MM.1S (cell line): ENCODE data around the gene PDSS2.

Experiments
- DNase-seq: peaks from one replicate; pipeline ENCODE4 v3.0.0-alpha.2; 2015
- H2AFZ ChIP-seq: fragments of 300-600 bp; sonication (generic); 2 replicates; pipeline ENCODE4 v1.6.0; 2016; ENCODE audit warnings: antibody characterized with exemption, low read length
- H3F3A ChIP-seq: fragments of 300-600 bp; sonication (generic); 2 replicates; pipeline ENCODE4 v1.6.1; 2016; ENCODE audit warnings: mild to moderate bottlenecking, antibody characterized with exemption, low read length, moderate library complexity, mixed read lengths; ENCODE audit not compliant: insufficient read depth
- H3K27ac ChIP-seq: fragments of 300-600 bp; sonication (generic); 2 replicates; pipeline ENCODE4 v1.5.1; 2016; ENCODE audit warnings: mild to moderate bottlenecking, low read length
- H3K27me3 ChIP-seq: fragments of 300-600 bp; sonication (generic); replicated peaks from 2 replicates; pipeline ENCODE4 v1.6.0; 2016; ENCODE audit warnings: low read length; ENCODE audit not compliant: insufficient read depth
- H3K36me3 ChIP-seq: fragments of 300-600 bp; sonication (generic); replicated peaks from 2 replicates; pipeline ENCODE4 v1.6.1; 2016; ENCODE audit warnings: mild to moderate bottlenecking, low read length, mixed read lengths; ENCODE audit not compliant: insufficient read depth
- H3K4me1 ChIP-seq: fragments of 300-600 bp; sonication (generic); 2 replicates; pipeline ENCODE4 v1.6.1; 2016; ENCODE audit warnings: low read length, mixed read lengths
- H3K4me2 ChIP-seq: fragments of 300-600 bp; sonication (generic); 2 replicates; pipeline ENCODE4 v1.6.0; 2016; ENCODE audit warnings: low read depth, low read length
- H3K4me3 ChIP-seq: fragments of 300-600 bp; sonication (generic); 2 replicates; pipeline ENCODE4 v1.5.1; 2016; ENCODE audit warnings: low read length, mixed read lengths
- H3K79me2 ChIP-seq: fragments of 300-600 bp; sonication (generic); 2 replicates; pipeline ENCODE4 v1.6.1; 2016; ENCODE audit warnings: mixed run types, low read length, mixed read lengths
- H3K9ac ChIP-seq: fragments of 300-600 bp; sonication (generic); 2 replicates; pipeline ENCODE4 v1.6.1; 2016; ENCODE audit warnings: low read length, mixed read lengths
- H3K9me2 ChIP-seq: fragments of 300-600 bp; sonication (generic); replicated peaks from 2 replicates; pipeline ENCODE4 v1.6.1; 2016; ENCODE audit warnings: mild to moderate bottlenecking, low read length, mixed read lengths; ENCODE audit not compliant: insufficient read depth
- H3K9me3 ChIP-seq: fragments of 300-600 bp; sonication (generic); replicated peaks from 2 replicates; pipeline ENCODE4 v1.6.1; 2016; ENCODE audit warnings: mild to moderate bottlenecking, low read length, mixed read lengths; ENCODE audit not compliant: insufficient read depth
- H4K20me1 ChIP-seq: fragments of 300-600 bp; sonication (generic); 2 replicates; pipeline ENCODE4 v1.6.1; 2016; ENCODE audit warnings: mild to moderate bottlenecking, low read length, moderate library complexity, mixed read lengths; ENCODE audit not compliant: insufficient read depth
- CTCF ChIP-seq: fragments of 300-600 bp; sonication (generic); IDR thresholded peaks from 2 replicates; pipeline ENCODE4 v1.5.1; 2016; ENCODE audit warnings: antibody characterized with exemption, low read length, mixed read lengths
- EZH2 ChIP-seq: fragments of 300-600 bp; sonication (generic); optimal IDR thresholded peaks from 2 replicates; pipeline ENCODE3; 2017; ENCODE audit warnings: low read depth, mild to moderate bottlenecking, antibody characterized with exemption, low read length, mixed read lengths
- EZH2phosphoT487 ChIP-seq: fragments of 300-600 bp; sonication (generic); IDR thresholded peaks from 2 replicates; pipeline ENCODE4 v1.6.1; 2018; ENCODE audit warnings: antibody characterized with exemption, low read length

The PDSS2 gene

GRCh38 chr6:107185391-107185970 is 273.9 kb downstream of the PDSS2 start:
- H3K9me3 ChIP-seq = no peaks in the 10 kb centered on the region
- no peak overlapping the region for H2AFZ ChIP-seq
- H3K4me3 ChIP-seq = no peak overlapping the region
- H3K79me2 ChIP-seq = no peaks in the 10 kb centered on the region
- H3K9me2 ChIP-seq = no peaks in the 10 kb centered on the region
- TF ChIP-seq EZH2 (no peak), EZH2phosphoT487 (no peak), CTCF (no peak)
- H3K9ac ChIP-seq = no peak overlapping the region
- no peak for DNase-seq
- no peaks in the 10 kb centered on the region for H3K36me3 ChIP-seq
- H3K4me1 ChIP-seq = no peaks in the 10 kb centered on the region
- no peaks in the 10 kb centered on the region for H3K27me3 ChIP-seq
- H4K20me1 ChIP-seq = no peaks in the 10 kb centered on the region
- H3F3A ChIP-seq = no peaks in the 10 kb centered on the region
- no peak overlapping the region for H3K4me2 ChIP-seq
- H3K27ac ChIP-seq = no peak overlapping the region

DNA sequence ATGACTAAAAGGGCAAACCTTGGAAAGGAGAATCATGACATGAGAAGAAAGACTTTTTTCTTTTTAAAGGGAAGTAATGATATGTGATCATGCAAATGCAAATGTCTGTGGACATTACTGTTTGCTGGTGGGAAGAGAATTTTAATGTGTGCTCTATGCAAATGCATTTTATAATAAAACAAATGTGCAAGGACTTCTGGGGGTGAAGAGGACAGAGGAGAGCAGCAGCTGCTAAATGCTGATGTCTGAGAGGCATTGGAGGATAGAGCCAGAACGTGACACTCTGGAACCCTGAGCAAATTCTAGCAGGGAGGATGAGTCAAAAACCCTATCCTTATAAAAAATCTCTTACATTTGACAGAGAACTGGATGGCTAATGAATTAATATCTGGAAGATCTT is 274.9 kb downstream of the PDSS2 start:
- Histone ChIP-seq H3K9ac (no peak overlapping the region), H3K27me3 (no peaks in the 10 kb centered on the region), H3K4me2 (no peak overlapping the region), H3K9me3 (no peaks in the 10 kb centered on the region), H3K79me2 (no peaks in the 10 kb centered on the region), H3K4me1 (no peaks in the 10 kb centered on the region), H3K36me3 (no peaks in the 10 kb centered on the region), H3K4me3 (no peak overlapping the region), H3K27ac (no peak overlapping the region), H4K20me1 (no peaks in the 10 kb centered on the region), H3F3A (no peaks in the 10 kb centered on the region), H2AFZ (no peak overlapping the region), H3K9me2 (no peaks in the 10 kb centered on the region)
- DNase-seq = no peak
- TF ChIP-seq CTCF (no peak), EZH2phosphoT487 (no peak), EZH2 (no peak)

DNA sequence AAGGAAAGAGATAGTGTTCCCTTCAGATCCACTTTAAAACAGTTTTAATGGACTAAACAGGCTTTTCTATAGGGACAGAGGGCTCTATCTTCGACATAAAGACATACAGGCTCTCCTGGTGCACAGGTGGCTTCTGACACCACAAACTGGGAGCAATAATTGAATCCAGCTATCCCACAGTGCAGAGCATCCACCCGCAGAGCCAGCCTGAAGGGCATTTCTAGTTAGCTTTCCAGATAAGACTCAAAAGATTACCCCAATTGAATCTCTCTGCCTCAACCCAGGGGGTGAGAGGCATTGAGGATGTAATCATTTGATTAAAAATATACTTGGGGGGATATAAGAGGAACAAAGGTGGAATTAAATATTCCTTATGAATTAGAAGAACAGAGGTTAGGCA is 279.3 kb downstream of the PDSS2 start:
- Histone ChIP-seq H3K4me3 (no peak overlapping the region), H4K20me1 (no peaks in the 10 kb centered on the region), H3K9me3 (no peaks in the 10 kb centered on the region), H3K36me3 (no peaks in the 10 kb centered on the region), H3K27ac (no peak overlapping the region), H3K9me2 (no peaks in the 10 kb centered on the region), H3K9ac (no peak overlapping the region), H3K4me1 (no peaks in the 10 kb centered on the region), H2AFZ (no peak overlapping the region), H3K27me3 (no peaks in the 10 kb centered on the region), H3K4me2 (no peak overlapping the region), H3K79me2 (no peaks in the 10 kb centered on the region), H3F3A (no peaks in the 10 kb centered on the region)
- DNase-seq = no peak
- TF ChIP-seq EZH2 (no peak), EZH2phosphoT487 (no peak), CTCF (no peak)
